T-cell (primary cell): ENCODE results near the gene LTBP2. TPM values are rescaled to one million over a fixed set of nuclear protein-coding genes. Genes with fewer than 3 reads are reported as not detected.

Experiments used
- ATAC-seq, 4 experiments: fragments of 200-7000 bp in 3 of 4; fragments of 150-1000 bp in 1 of 4; cut with Tn5 transposase; replicated peaks in 1 of 4; 1 replicate in 3 of 4; 2 replicates in 1 of 4; pipeline ENCODE4 v1.10.0; 2021; ENCODE audit warnings: moderate library complexity in 3 of 4, mild to moderate bottlenecking in 2 of 4, moderate number of reproducible peaks in 1 of 4
- CTCF ChIA-PET, 2 donors: fragments of 300-600 bp; sonication (Branson Sonifier 250); formaldehyde crosslinking; loops; one replicate each; lab custom pipeline; 2022; ENCODE audit warnings: antibody characterized with exemption in 2 of 2; lab: Charles Lee
- POLR2A ChIA-PET, 2 donors: fragments of 300-600 bp; sonication (Branson Sonifier 250); formaldehyde crosslinking; loops; one replicate each; lab custom pipeline; 2022; ENCODE audit warnings: antibody characterized with exemption in 2 of 2; lab: Charles Lee
- DNase-seq, 35 experiments: peaks; one replicate each; pipeline versions ENCODE4 v3.0.0 to v3.0.0-alpha.2; 2013 to 2023
- H3K27ac ChIP-seq: one replicate; pipeline ENCODE4 v1.5.1; 2013; ENCODE audit warnings: low read length
- H3K27me3 ChIP-seq, 2 experiments: replicated peaks in 1 of 2; 1 replicate in 1 of 2; 2 replicates in 1 of 2; pipeline versions ENCODE4 v1.6.1 to v1.7.0; 2013; ENCODE audit warnings: low read length in 1 of 2, mixed read lengths in 1 of 2; ENCODE audit not compliant: control insufficient read depth in 2 of 2, insufficient read depth in 2 of 2; ENCODE audit errors: extremely low read depth in 1 of 2
- H3K36me3 ChIP-seq, 2 donors: 1 replicate in 1 of 2; 2 replicates in 1 of 2; pipeline versions ENCODE4 v1.6.1 to v1.7.0; 2013; ENCODE audit warnings: low read length in 1 of 2; ENCODE audit not compliant: control insufficient read depth in 2 of 2, insufficient read depth in 1 of 2; ENCODE audit errors: extremely low read depth in 1 of 2
- H3K4me1 ChIP-seq, 2 experiments: 1 replicate in 1 of 2; 2 replicates in 1 of 2; pipeline versions ENCODE4 v1.6.1 to v1.7.0; 2013; ENCODE audit warnings: low read length in 2 of 2, mixed read lengths in 1 of 2; ENCODE audit not compliant: insufficient read depth in 2 of 2, control insufficient read depth in 1 of 2; ENCODE audit errors: extremely low read depth in 1 of 2
- H3K4me3 ChIP-seq, 2 donors: 1 replicate in 1 of 2; 2 replicates in 1 of 2; pipeline versions ENCODE4 v1.5.1 to v1.7.0; 2013; ENCODE audit warnings: mild to moderate bottlenecking in 2 of 2, low read length in 1 of 2, moderate library complexity in 1 of 2; ENCODE audit not compliant: control insufficient read depth in 1 of 2; ENCODE audit errors: extremely low read depth in 1 of 2
- H3K9me3 ChIP-seq: 2 replicates; pipeline ENCODE4 v1.7.0; 2013
- H3K27ac Mint-ChIP-seq, 2 donors: one replicate each; pipeline ENCODE4 v1.8.0; 2020 to 2021; ENCODE audit warnings: mild to moderate bottlenecking in 2 of 2, mixed read lengths in 2 of 2
- H3K27me3 Mint-ChIP-seq, 2 donors: one replicate each; pipeline ENCODE4 v1.8.0; 2021 to 2022; ENCODE audit warnings: mixed read lengths in 2 of 2
- H3K36me3 Mint-ChIP-seq: one replicate; pipeline ENCODE4 v1.8.0; 2021; ENCODE audit warnings: mixed read lengths
- H3K4me1 Mint-ChIP-seq, 3 donors: one replicate each; pipeline ENCODE4 v1.8.0; 2020 to 2022; ENCODE audit warnings: mixed read lengths in 3 of 3, mild to moderate bottlenecking in 1 of 3
- H3K4me3 Mint-ChIP-seq, 3 donors: one replicate each; pipeline ENCODE4 v1.8.0; 2020 to 2022; ENCODE audit warnings: mild to moderate bottlenecking in 3 of 3, mixed read lengths in 3 of 3, moderate library complexity in 3 of 3
- H3K9me3 Mint-ChIP-seq, 3 donors: one replicate each; pipeline ENCODE4 v1.8.0; 2020 to 2022; ENCODE audit warnings: mixed read lengths in 3 of 3
- WGBS: methylation state at CpG from one replicate; pipeline ENCODE4 v1.1.5; 2013; ENCODE audit warnings: missing lambda C conversion rate; ENCODE audit not compliant: insufficient coverage; 5-methylcytosine and 5-hydroxymethylcytosine counted together
- total RNA-seq, 35 experiments: library from RNA in 6 of 35; stranded (reverse) in 6 of 35; fragments of 120-200 nt in 1 of 35; gene quantifications; one replicate each; pipeline versions ENCODE4 v1.2.1 to v1.2.4 and lab custom pipeline; 2013 to 2026

Gene LTBP2
- total RNA-seq, 5 donors from 2014 or later (not counting 1 experiment from before 2014, with no cell fraction given): 0.39 to 1.7 (median 1.1) TPM

GRCh38 chr14:74531006-74531405 lies 81.0 kb downstream of the LTBP2 start:
- Mint-ChIP-seq H3K4me1 (peaks cover 2 to 7% (median 6%) of the 10 kb centered on the region in 3 donors), H3K36me3 (no peaks in the 10 kb centered on the region), H3K27me3 (peaks cover 0 to 2% of the 10 kb centered on the region in 2 donors), H3K27ac (no peak overlapping the region), H3K9me3 (no peaks in the 10 kb centered on the region), H3K4me3 (no peak overlapping the region)
- H3K27ac ChIP-seq: no peak overlapping the region
- H3K4me3 ChIP-seq: no peak overlapping the region
- ATAC-seq (no peak), DNase-seq (no peak)
- WGBS: no CpG with 5 or more reads among the region's 3 CpGs
- no peaks in the 10 kb centered on the region for H3K9me3 ChIP-seq
- H3K36me3 ChIP-seq: no peaks in the 10 kb centered on the region
- H3K27me3 ChIP-seq: peaks cover 0 to 16% of the 10 kb centered on the region in 2 experiments
- POLR2A ChIA-PET: no interaction called here
- CTCF ChIA-PET: no interaction called here
- H3K4me1 ChIP-seq: no peaks in the 10 kb centered on the region

GRCh38 chr14:74528886-74529285 lies 83.2 kb downstream of the LTBP2 start:
- WGBS: 92% methylated on average over 10 of the region's 10 CpGs
- Mint-ChIP-seq H3K27ac (no peak overlapping the region), H3K9me3 (no peaks in the 10 kb centered on the region), H3K4me1 (peaks cover 2 to 7% (median 6%) of the 10 kb centered on the region in 3 donors), H3K27me3 (peaks cover 0 to 2% of the 10 kb centered on the region in 2 donors), H3K4me3 (no peak overlapping the region), H3K36me3 (no peaks in the 10 kb centered on the region)
- CTCF ChIA-PET: no interaction called here
- Histone ChIP-seq H3K27me3 (peaks cover 0 to 21% of the 10 kb centered on the region in 2 experiments), H3K36me3 (no peaks in the 10 kb centered on the region), H3K4me1 (no peaks in the 10 kb centered on the region), H3K9me3 (no peaks in the 10 kb centered on the region), H3K4me3 (no peak overlapping the region), H3K27ac (no peak overlapping the region)
- no peak for DNase-seq
- no peak for ATAC-seq
- POLR2A ChIA-PET: interaction anchor here in 1 of 2 donors (0.6 kb wide), 1 partner anchor 1151 kb away, joined by 5 read pairs; no protein-coding TSS in a partner anchor

GRCh38 chr14:74528406-74528805 lies 83.6 kb downstream of the LTBP2 start:
- Mint-ChIP-seq H3K4me1 (peaks cover 2 to 4% (median 3%) of the 10 kb centered on the region in 3 donors), H3K36me3 (no peaks in the 10 kb centered on the region), H3K4me3 (no peak overlapping the region), H3K9me3 (no peaks in the 10 kb centered on the region), H3K27me3 (peaks cover 0 to 2% of the 10 kb centered on the region in 2 donors), H3K27ac (no peak overlapping the region)
- ATAC-seq (no peak), DNase-seq (no peak)
- Histone ChIP-seq H3K27me3 (peaks cover 0 to 25% of the 10 kb centered on the region in 2 experiments), H3K4me1 (no peaks in the 10 kb centered on the region), H3K27ac (no peak overlapping the region), H3K36me3 (no peaks in the 10 kb centered on the region), H3K9me3 (no peaks in the 10 kb centered on the region), H3K4me3 (no peak overlapping the region)
- WGBS: 90% methylated on average over 13 of the region's 14 CpGs
- ChIA-PET POLR2A (interaction anchor here in 1 of 2 donors (0.7 kb wide), 1 partner anchor 258 kb away, joined by 3 read pairs; no protein-coding TSS in a partner anchor), CTCF (no interaction called here)

DNA sequence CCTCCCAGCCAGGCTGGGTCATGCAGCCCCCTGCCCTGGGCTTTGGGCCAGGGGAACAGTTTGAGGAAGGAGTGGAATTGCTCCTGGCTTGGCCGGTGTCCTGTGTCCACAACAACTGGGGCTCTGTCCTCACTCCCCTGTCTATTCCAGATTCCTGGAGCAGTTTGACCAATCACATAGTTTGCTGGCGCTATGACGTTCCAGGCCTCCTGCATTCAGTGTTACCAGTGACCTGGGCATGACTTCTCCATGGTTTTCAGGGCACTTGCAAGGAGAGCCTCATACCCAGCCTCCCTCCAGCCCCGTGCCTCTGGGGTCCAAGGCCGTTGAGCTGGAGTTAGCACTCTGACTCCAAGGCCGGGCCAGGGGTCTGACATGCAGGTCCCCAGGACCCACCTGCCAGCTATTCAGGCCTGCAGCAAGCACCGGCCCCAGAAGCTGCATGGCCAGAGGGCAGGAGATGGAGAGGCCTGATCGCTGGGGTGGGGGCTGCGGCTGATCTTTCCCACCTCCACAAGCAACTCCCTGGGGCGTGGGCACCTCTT lies 84.2 kb downstream of the LTBP2 start:
- H3K4me3 Mint-ChIP-seq: no peak overlapping the region
- no peaks in the 10 kb centered on the region for H3K36me3 ChIP-seq
- CTCF ChIA-PET: no interaction called here
- no peaks in the 10 kb centered on the region for H3K4me1 Mint-ChIP-seq
- no peak overlapping the region for H3K27ac Mint-ChIP-seq
- H3K9me3 Mint-ChIP-seq: no peaks in the 10 kb centered on the region
- no peaks in the 10 kb centered on the region for H3K4me1 ChIP-seq
- no peaks in the 10 kb centered on the region for H3K36me3 Mint-ChIP-seq
- peaks cover 0 to 2% of the 10 kb centered on the region in 2 donors for H3K27me3 Mint-ChIP-seq
- WGBS: 82% methylated on average over 6 of the region's 10 CpGs
- H3K4me3 ChIP-seq: no peak overlapping the region
- DNase-seq (no peak), ATAC-seq (no peak)
- POLR2A ChIA-PET: interaction anchor here in 1 of 2 donors (0.7 kb wide), 1 partner anchor 257 kb away, joined by 3 read pairs; no protein-coding TSS in a partner anchor
- no peak overlapping the region for H3K27ac ChIP-seq
- H3K9me3 ChIP-seq: no peaks in the 10 kb centered on the region
- H3K27me3 ChIP-seq: peaks cover 0 to 30% of the 10 kb centered on the region in 2 experiments

DNA sequence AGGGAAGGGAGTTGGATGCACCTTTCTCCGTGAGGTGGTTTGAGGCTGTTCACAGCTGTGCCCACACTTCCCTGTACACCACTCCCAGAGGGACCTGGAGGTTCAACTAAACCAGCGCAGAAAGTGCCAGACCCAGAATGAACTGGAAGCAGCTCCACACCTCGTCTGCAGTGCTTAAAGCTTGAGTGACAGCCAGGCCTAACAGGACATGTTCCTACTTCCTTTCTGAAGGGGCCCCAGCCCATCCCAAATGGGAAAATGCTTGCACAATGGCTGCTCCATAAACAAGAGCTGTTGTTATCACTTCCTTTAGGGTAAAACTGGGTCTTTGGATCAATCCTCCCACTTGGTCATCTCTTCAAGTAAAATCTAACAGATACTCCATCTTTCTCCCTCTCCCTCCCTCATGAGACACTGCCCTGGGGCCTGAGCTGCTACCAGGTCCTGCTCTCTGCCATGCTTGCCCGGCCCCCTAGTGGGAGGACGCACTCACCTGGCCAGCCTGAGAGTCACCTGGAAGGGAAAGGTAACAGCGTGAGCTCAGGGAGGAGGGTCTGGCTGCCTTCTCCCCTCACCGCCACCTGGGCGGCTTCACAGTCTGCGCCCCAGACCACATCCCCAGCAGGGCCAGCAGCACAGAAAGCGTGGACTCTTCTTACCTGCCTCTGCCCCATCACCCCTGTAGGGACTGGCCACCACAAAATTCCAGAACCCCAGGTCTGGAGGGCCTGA lies 85.0 kb downstream of the LTBP2 start:
- H3K4me3 ChIP-seq: no peak overlapping the region
- H3K27me3 ChIP-seq: peaks cover 0 to 36% of the 10 kb centered on the region in 2 experiments
- H3K4me1 ChIP-seq: no peaks in the 10 kb centered on the region
- H3K27ac ChIP-seq: no peak overlapping the region
- no peak overlapping the region for H3K4me3 Mint-ChIP-seq
- H3K36me3 Mint-ChIP-seq: no peaks in the 10 kb centered on the region
- H3K27ac Mint-ChIP-seq: no peak overlapping the region
- WGBS: 54% methylated on average over 3 of the region's 10 CpGs
- H3K9me3 ChIP-seq: no peaks in the 10 kb centered on the region
- no peak for DNase-seq
- H3K4me1 Mint-ChIP-seq: no peaks in the 10 kb centered on the region
- no peaks in the 10 kb centered on the region for H3K36me3 ChIP-seq
- no peak for ATAC-seq
- POLR2A ChIA-PET: no interaction called here
- no peaks in the 10 kb centered on the region for H3K9me3 Mint-ChIP-seq
- peaks cover 0 to 2% of the 10 kb centered on the region in 2 donors for H3K27me3 Mint-ChIP-seq
- CTCF ChIA-PET: no interaction called here

DNA sequence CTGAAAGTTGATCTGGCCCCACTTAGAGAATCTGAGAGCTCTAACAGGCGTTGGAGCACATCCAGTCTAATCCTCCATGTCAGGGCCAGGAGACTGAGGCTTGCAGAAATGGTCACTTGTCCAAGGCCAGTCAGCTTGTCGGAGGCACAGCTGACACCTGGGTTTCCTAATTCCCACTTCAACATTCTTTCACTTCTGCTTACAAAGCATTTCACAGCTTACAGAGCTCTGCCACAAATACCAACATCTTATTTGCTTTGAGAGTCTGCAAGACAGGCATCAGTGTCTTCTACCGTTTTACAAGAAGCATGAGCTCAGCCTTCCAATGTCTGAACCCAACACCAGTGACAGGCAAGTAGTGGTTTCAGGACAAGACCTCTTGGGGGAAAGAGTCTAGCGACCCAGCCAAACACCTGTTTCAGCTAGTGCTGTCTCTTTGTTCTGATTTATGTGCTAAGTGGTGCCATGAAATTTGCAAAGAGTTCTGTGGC lies 86.6 kb downstream of the LTBP2 start:
- Mint-ChIP-seq H3K27ac (no peak overlapping the region), H3K9me3 (no peaks in the 10 kb centered on the region), H3K27me3 (peaks cover 0 to 2% of the 10 kb centered on the region in 2 donors), H3K4me3 (no peak overlapping the region), H3K36me3 (no peaks in the 10 kb centered on the region), H3K4me1 (no peaks in the 10 kb centered on the region)
- CTCF ChIA-PET: no interaction called here
- H3K36me3 ChIP-seq: no peaks in the 10 kb centered on the region
- ATAC-seq (no peak), DNase-seq (no peak)
- POLR2A ChIA-PET: no interaction called here
- no peak overlapping the region for H3K4me3 ChIP-seq
- peaks cover 0 to 42% of the 10 kb centered on the region in 2 experiments for H3K27me3 ChIP-seq
- no peaks in the 10 kb centered on the region for H3K9me3 ChIP-seq
- H3K27ac ChIP-seq: no peak overlapping the region
- 48% methylated on average over 2 of the region's 4 CpGs for WGBS
- H3K4me1 ChIP-seq: no peaks in the 10 kb centered on the region
